IPS DF 19.7 (cell line): ENCODE results near the gene TMEM252.

Experiments
- DNase-seq: peaks from one replicate; pipeline ENCODE4 v3.0.0-alpha.2; 2013; ENCODE audit warnings: low read depth, low spot score

TMEM252 gene

GRCh38 chr9:68540712-68541535 lies at the start of gene TMEM252:
Gene TMEM252 (minus strand): TSS chr9:68540883. CDS start chr9:68540814, 69 bp downstream.
- no peak for DNase-seq

- DNase-seq, result no peak
These were observed 44.5 kb upstream of the TMEM252 start for GRCh38 chr9:68585034-68585761.

GRCh38 chr9:68584189-68585033 lies 43.7 kb upstream of the TMEM252 start:
- DNase-seq, result no peak

GRCh38 chr9:68581696-68582095 lies 41.0 kb upstream of the TMEM252 start:
- no peak for DNase-seq

GRCh38 chr9:68577774-68578591 lies 37.3 kb upstream of the TMEM252 start:
- DNase-seq, result no peak

GRCh38 chr9:68575817-68576216 lies 35.1 kb upstream of the TMEM252 start:
- no peak for DNase-seq

GRCh38 chr9:68574150-68574549 lies 33.5 kb upstream of the TMEM252 start:
- DNase-seq, result no peak

- no peak for DNase-seq
These were observed 26.9 kb upstream of the TMEM252 start for GRCh38 chr9:68567565-68567964.

GRCh38 chr9:68562461-68562860 lies 21.8 kb upstream of the TMEM252 start:
- DNase-seq, result no peak

- no peak for DNase-seq
These were observed 19.6 kb upstream of the TMEM252 start for GRCh38 chr9:68560071-68560844.

- no peak for DNase-seq
These were observed 17.9 kb upstream of the TMEM252 start for GRCh38 chr9:68558545-68558944.

GRCh38 chr9:68555437-68556150 lies 14.9 kb upstream of the TMEM252 start:
- no peak for DNase-seq

- DNase-seq, result no peak
These were observed 12.2 kb upstream of the TMEM252 start for GRCh38 chr9:68552700-68553476.

GRCh38 chr9:68551191-68551590 lies 10.5 kb upstream of the TMEM252 start:
- no peak for DNase-seq

- DNase-seq, result no peak
These were observed 7.6 kb upstream of the TMEM252 start for GRCh38 chr9:68548241-68548640.

GRCh38 chr9:68547417-68547816 lies 6.7 kb upstream of the TMEM252 start:
- no peak for DNase-seq

GRCh38 chr9:68546596-68547390 lies 6.1 kb upstream of the TMEM252 start:
- no peak for DNase-seq
